GM11168 (cell line): ENCODE measurements around the gene MT4.

ENCODE experiments used
- in situ Hi-C: fragments of 300-500 bp; cut with MboI; formaldehyde crosslinking; loops from one replicate; pipeline ENCODE4 v1.12.0; 2022; ENCODE audit warnings: low sequenced_read_pairs; ENCODE audit not compliant: unreplicated experiment

The MT4 gene

DNA sequence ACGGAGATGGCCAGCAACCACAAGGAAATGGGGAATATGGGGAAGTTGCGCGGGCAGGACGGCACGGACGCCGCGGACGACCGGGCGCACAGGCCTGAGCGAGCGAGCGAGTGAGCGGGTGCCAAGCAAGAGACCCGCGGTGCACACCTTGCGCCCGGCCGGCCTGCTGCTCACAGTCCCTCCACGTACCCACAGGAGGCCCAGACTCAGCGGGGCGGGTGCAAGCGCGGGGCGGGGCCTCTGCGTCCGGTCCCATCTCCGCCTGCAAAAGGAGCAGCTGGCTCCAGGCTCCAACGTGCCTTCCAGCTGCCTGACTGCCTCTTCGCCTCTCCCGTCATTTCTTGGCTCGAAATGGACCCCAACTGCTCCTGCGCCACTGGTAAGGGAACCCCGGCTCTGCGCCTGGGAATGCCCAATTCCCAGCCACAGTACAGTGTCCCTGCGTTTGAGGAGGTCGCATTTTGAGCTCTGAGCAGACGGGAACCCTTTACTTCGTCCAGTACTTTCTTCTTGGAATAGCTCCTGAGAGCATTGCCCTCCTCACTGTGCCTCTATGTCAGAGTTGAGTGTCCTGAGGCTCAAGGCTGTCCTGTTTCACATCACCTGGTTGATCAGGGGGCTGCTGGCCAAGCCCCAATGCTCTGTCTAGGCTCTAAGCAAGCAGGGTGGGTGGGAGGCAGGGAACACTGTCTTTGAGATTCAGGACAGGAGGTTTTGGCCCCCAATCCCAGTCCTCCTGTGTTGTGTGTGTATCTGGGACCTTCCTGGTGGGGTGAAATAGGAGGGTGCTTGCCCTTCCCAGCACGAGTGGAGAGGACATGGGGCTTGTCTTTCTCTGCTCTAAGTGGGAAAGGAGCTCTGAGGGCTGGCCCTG is 52.6 kb downstream of the MT4 start:
- in situ Hi-C loops, result no loop called here

DNA sequence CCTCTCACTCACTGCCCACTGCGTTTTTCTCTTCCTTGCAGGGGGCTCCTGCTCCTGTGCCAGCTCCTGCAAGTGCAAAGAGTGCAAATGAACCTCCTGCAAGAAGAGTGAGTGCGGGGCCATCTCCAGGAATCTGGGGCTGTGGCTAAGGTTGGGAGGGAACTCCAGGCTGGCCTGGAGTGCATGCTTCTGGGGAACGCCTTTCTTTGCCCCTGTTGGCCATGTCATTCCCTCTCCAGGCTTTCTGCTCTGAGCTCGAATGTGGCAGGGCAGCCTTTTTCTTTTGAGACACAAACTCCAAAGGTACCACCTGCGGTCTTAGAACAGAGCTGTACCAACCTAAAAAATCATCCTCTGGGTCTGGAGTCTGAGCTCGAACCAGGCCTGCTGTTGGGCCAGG is 53.3 kb downstream of the MT4 start:
- in situ Hi-C loops, result no loop called here
